T follicular helper cell (primary cell): ENCODE measurements around the gene CPA4.
"Not testable (repeated sequence)": the region's sequence is repeated elsewhere in the genome, so short reads cannot be mapped to it uniquely, and the experiment has no call there.

Experiments used
- DNase-seq: peaks from one replicate; pipeline ENCODE4 v3.0.0-alpha.2; 2020; ENCODE audit warnings: low read depth
- total RNA-seq, 2 experiments: gene quantifications; one replicate each; lab custom pipeline; 2026; lab: John Stamatoyannopoulos, UW

The CPA4 gene, protein sequence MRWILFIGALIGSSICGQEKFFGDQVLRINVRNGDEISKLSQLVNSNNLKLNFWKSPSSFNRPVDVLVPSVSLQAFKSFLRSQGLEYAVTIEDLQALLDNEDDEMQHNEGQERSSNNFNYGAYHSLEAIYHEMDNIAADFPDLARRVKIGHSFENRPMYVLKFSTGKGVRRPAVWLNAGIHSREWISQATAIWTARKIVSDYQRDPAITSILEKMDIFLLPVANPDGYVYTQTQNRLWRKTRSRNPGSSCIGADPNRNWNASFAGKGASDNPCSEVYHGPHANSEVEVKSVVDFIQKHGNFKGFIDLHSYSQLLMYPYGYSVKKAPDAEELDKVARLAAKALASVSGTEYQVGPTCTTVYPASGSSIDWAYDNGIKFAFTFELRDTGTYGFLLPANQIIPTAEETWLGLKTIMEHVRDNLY
- 0 to 0.04 reads per million in 2 experiments for total RNA-seq

- DNase-seq: no peak
Measured at GRCh38 chr7:130292682-130293257, at the start of gene CPA4. Gene CPA4, plus strand, starts transcription at chr7:130293161. Its CDS starts 20 bp downstream, at chr7:130293181.

DNA sequence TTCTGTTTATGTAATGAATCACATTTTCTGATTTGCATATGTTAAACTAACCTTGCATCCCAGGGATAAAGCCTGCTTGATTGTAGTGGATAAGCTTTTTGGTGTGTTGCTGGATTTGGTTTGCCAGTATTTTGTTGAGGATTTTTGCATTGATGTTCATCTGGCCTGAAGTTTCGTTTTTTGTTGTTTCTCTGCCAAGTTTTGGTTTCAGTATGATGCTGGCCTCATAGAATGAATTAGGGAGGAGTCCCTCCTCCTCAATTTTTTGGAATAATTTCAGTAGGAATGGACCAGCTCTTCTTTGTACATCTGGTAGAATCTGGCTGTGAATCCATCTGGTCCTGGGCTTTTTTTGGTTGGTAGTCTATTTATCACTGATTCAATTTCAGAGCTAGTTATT is 49.5 kb upstream of the CPA4 start:
- not testable (repeated sequence) for DNase-seq

GRCh38 chr7:130246491-130246890 is 46.5 kb upstream of the CPA4 start:
- DNase-seq: not testable (repeated sequence)

DNA sequence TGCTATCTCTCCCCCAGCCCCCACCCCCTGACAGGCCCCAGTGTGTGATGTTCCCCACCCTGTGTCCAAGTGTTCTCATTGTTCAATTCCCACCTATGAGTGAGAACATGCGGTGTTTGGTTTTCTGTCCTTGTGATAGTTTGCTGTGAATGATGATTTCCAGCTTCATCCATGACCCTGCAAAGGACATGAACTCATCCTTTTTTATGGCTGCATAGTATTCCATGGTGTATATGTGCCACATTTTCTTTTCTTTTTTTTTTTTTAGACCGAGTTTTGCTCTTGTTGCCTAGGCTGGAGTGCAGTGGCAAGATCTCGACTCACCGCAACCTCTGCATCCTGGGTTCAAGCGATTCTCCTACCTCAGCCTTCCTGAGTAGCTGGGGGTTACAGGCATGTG is 44.1 kb upstream of the CPA4 start:
- DNase-seq: not testable (repeated sequence)

DNA sequence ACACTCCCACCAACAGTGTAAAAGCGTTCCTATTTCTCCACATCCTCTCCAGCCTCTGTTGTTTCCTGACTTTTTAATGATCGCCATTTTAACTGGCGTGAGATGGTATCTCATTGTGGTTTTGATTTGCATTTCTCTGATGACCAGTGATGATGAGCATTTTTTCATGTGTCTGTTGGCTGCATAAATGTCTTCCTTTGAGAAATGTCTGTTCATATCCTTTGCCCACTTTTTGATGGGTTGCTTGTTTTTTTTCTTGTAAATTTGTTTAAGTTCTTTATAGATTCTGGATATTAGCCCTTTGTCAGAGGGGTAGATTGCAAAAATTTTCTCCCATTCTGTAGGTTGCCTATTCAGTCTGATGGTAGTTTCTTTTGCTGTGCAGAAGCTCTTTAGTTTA is 43.3 kb upstream of the CPA4 start:
- not testable (repeated sequence) for DNase-seq

GRCh38 chr7:130254555-130254954 is 38.4 kb upstream of the CPA4 start:
- DNase-seq: no peak

GRCh38 chr7:130256704-130257103 is 36.3 kb upstream of the CPA4 start:
- DNase-seq: no peak

DNA sequence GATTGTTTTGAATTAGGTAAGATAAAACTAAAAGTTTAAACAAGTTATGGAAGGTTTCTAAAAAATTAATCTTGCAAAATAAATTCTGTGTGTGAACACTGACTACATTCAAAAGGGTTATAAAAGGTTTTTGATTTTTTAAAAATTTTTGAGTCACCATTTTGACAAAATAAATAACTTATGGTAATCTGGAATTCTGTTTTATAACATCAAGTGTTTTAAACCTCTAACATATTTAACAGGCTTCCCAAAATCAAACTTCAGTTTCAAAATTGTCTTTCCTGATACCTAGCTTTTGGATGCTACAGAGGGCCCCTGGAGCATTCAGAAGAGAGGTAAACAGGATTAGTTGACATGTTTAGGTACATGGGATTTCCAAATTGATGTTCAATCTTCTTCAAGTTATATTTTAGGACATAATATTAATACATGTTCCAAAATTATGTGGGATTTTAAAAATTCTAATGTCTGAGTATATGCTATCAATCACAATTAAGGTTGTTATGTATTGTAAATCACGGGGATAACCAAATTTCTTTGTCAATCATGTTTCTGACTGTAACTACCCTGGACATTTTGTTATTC is 34.4 kb upstream of the CPA4 start:
- DNase-seq: no peak

DNA sequence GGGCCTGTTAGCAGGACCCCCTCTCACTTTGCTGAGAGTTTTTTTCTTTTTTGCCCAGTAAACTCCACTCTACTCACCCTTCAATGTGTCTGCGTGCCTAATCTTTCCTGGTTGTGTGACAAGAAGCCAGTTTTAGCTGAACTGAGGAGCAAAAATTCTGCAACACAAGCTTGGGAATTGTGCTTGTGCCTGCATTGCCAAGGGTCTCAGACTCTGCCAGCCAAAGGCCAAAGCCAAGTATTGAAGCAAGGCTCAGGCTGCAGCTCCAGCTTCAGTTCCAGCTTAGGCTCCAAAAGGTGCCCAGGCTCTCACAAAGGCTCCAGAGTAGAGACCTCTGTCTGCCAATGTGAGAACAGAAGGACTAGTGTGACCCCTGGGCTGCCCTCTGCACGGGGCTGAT is 30.5 kb upstream of the CPA4 start:
- DNase-seq: no peak

DNA sequence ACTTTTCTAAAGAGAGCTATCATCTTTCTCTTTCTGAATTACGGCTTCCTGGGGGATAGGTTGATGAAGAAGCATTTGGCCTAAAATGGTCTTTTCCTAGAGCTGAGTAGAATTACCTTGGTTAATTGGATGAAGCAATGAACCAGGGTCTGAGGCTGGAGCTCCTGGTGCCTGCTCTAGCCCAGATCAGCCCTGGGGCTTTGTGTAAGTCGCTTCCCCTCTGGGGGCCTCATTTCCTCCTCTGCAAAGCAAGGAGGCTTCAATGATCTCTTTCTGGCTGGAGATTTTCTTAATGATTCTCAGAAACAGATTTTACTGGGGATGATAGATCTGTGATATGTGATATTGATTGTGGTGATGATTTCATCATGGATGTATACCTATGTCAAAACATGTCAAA is 29.8 kb upstream of the CPA4 start:
- no peak for DNase-seq

DNA sequence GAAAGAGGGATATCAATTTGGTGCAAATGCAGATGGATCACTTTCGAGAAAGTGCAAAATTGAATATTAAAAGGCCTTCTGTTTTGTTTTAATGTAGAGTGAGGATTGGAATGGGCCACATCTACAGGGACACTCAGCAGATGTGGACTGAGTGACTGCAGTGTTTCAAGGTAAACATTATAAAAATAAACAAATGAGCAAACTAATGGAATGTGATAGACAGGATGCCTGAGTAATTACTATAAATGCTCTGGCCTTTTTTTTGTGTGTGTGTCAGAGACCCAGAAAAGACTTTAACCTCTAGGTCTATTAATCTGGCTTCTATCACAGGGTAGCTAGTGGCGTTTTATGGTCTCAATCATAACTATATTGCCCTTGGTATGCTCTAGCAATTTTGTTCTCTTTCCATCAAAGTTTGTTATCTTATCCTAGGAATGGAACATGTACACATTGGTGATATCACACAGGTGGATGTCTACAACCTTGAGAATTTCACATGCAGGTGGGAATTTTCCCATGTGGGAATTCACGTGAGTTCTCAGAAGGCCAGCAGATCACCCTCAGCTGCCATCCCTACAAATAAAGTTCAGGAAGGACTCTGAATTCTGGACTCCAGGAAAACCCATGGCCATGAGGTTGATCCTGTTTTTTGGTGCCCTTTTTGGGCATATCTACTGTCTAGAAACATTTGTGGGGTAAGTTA is 26.6 kb upstream of the CPA4 start, which contains the start of gene CPA2:
TSS of gene CPA2 (plus strand) at position 606 of the 703 bp plus-strand sequence. CDS start at position 625, 19 bp downstream.
- no peak for DNase-seq

DNA sequence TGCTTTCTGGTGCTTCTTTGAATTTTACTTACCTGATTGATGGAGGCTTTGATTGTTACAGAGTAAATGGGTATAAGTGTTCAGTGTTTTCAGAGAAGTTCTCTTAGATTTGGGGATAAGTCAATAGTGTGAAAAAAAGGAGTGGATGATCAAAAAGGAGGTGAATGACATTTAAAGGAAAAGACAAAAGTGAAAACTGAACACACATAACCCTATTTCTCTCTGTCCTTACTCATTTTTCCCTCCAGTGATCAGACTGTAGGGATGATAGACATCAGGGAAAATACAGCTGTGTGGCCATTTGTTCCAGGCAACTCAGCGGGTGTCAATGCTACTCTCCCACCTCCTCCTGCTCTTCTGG is 26.0 kb upstream of the CPA4 start:
- DNase-seq: no peak

DNA sequence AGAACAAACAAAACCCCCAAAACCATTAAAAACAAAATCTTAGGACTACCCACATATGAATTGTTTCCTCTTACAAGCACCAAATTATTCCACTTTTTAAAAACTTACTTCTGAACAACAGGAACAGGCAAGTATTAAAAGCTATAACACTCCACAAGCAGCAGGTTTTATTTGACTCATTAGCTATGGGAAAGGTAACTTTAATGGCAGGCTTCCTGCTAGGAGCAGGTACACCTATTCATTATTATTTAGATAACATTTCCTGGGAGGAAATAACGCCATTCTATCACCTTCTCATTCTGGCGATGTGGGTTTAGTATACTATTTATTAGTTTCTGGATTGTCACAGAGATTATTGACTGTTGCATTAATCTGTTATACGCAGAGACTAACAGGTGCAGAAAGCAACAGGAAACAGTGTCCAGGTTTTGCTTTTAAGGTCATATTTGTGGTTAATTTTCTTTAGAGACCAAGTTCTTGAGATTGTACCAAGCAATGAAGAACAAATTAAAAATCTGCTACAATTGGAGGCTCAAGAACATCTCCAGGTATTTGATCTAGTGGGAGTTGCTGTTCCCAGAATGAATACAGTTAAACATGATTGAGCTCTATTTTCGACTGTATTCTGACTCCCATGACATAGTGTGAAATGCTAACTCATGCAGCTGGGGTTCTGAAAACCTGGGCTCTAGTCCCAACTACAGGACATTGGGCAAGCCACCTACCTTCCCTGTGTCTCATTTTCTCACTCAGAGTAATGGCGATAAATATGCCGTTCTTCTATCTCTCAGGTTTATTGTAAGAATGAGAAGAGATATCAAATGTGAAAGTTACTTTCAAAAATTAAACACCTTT is 24.3 kb upstream of the CPA4 start:
- DNase-seq: no peak

- DNase-seq: no peak
Measured at GRCh38 chr7:130269318-130269694, 23.7 kb upstream of the CPA4 start.

DNA sequence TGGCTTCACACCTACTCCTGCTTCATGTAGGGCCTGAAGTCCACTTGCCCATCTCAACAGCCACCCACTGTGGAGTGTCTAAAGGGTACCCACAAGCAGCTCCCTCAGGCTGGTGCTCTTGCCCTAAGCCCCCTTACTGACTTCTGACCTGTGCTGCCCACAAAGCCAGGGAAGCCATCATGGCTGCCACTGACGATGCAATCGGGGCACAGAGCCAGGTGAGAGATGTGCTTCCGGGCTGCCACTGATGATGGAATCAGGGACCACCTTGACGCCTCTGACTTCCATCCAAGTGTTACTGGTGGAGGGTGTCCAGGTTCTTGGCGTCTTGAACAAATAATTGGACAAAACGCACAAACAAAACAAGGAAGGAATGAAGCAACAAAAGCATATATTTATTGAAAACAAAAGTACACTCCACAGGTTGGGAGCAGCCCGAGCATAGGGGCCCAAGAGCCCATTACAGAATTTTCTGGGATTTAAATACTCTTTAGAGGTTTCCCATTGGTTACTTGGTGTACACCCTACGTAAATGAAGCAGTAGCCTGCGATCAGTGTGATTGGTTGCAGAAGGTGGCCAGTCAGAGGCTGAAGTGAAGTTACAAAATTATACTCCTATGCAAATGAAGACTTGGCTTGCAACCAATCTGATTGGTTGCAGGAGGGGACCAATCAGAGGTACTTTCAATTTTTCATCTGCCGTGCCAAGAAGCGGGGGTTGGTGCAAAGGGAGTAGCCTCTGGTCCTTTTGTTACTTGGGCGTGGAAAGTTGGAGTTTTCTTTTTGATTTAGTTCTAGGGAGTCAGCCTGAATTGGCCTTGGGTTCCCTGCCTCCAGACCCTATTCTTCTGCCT is 21.8 kb upstream of the CPA4 start:
- no peak for DNase-seq

DNA sequence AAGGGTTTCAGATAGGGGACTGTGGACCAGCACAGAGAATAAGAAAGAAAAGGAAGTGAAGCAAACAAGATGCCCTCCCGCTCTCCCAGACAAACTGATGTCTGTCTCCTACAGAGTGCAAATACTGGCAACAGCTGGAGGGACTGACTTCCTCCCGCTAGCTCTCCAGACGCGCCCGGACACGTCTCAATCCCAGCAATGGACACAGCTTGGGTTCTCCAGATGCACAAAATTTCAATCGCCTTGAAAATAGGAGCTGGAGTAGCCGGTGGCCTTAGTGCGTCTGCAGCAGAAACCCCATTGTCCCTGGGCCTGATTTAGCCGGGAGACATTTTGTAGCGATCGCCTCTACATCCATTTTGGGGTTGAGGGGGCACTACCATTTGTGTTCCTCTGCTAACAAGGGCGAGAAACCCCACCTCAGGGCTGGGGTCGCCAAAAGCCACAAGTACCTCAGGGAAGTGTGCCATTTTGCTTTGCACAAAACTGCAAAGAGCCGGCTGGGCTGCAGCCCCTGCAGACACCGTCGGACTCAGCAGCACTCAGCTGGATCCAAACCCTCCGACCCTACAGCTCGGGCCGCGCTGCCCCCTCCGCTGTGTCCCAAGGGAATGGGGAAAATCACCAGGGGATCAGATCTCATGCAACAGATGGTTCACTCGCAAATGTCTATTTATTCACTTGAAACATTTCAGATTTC is 20.4 kb upstream of the CPA4 start:
- no peak for DNase-seq

GRCh38 chr7:130273081-130273932 is 19.7 kb upstream of the CPA4 start:
- DNase-seq: no peak

DNA sequence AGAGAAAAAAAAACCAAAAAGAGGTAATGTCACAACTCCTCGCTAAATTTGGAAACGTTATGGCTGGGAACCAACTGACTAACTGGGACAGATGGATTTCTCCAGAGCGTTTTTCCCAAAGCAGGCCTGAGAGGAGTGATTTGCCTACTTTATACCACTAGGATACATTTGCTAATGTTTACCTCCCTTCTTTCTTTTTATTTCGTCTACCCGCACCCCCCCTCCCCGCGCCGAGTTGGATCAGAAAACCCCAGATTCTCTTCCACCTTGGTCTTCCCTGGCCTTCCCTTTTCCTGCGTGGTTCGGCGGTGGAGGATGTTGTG is 19.1 kb upstream of the CPA4 start:
- no peak for DNase-seq

DNA sequence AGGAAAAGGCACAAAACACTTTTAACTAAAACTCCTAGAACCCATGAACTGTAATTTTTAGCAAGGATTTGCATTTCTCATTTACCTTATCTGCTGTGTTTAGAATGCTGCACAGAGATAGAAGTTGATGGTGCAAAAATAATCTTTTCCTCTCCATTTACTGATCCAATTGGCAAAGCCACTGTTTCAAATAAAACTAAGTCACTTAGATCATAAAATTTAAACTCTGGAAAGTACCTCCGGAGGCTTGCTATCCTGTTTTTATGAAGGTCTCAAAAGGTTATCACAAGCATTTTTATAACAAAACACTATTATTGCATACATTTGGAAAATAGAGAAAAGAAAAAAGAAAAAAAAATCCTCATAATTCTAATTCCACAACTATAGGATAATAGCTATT is 18.7 kb upstream of the CPA4 start:
- no peak for DNase-seq
